Stimulated activated naive CD8-positive, alpha-beta T cell treated with anti-CD3 and anti-CD28 coated beads, Interleukin-15, Interleukin-2, amounts not matched to agents 100 U/mL and 50 U/mL, for 24 hours (primary cell): ENCODE data around the gene SORT1.
"Not testable (repeated sequence)": the region's sequence is repeated elsewhere in the genome, so short reads cannot be mapped to it uniquely, and the experiment has no call there.

ENCODE experiments used
- ATAC-seq: fragments of 150-1000 bp; cut with Tn5 transposase; one replicate; pipeline ENCODE4 v1.10.0; 2021
- DNase-seq: peaks from one replicate; pipeline ENCODE4 v3.0.0; 2021

SORT1 gene

DNA sequence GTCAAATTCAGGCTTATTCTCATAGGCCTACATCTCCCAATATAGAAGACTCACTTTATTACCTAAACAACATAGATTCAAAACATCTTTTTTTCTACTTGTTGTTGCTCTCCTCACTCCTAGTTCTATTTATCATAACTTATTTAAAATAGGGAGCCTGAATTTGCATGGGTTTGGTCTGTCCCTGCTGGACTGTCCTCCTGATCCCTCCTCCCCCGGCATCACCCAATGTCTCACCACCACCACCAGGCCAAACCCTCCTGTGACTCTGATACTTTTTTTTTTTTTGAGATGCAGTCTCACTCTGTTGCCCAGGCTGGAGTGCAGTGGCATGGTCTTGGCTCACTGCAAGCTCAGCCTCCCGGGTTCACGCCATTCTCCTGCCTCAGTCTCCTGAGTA is 59.1 kb downstream of the SORT1 start:
- DNase-seq = no peak
- ATAC-seq = no peak

DNA sequence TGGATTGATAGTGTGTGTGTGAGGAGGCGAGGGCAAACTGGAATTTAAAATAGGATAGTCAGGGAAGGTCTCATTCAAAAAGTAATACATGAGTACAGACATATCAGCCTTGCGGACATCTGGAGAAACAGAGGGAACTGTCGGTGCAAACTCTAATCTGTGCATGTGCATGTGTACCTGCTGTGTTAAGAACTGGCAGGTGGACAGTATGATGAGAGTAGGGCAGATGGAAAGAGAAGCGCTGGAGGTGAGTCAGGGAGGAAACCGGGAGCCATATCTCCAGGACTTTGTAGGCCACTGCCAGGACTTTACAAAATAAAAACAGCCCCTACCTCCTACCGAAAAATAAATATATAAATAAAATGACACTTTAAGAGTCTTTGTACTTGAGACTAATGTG is 59.6 kb downstream of the SORT1 start:
- ATAC-seq (no peak), DNase-seq (no peak)

DNA sequence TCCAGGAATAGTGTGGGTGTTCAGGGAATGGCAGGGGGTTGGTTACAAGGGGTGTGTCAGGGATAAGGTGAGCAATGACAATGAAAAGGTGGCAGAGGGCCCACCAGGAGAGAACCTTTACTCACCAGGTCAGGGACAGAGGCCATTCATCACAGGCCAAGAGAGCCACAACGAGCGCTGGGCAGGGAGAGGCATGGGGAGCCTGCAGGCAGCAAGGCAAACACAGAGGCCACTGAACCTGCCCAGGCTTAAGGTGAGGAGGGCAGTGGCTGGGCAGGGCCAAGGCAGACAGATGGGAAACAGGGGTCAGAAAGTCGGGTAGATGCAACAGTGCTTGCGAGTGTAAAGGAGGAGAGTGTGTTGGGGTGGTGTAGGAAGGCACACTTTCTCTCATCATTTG is 62.6 kb downstream of the SORT1 start:
- ATAC-seq = no peak
- no peak for DNase-seq

DNA sequence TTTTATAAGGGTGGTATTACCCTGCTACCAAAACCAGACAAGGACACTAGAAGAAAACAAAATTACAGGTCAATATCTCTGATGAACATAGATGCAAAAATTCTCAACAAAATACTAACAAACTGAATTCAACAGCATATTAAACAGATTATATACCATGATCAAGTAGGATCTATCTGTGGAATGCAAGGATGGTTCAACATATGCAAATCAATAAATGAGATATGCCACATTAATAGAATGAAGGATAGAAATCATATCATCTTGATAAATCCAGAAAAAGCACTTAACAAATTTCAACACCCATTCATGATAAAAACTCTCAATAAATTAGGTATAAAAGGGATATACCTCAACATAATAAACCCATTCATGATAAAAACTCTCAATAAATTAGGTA is 66.6 kb downstream of the SORT1 start:
- DNase-seq (no peak), ATAC-seq (no peak)

DNA sequence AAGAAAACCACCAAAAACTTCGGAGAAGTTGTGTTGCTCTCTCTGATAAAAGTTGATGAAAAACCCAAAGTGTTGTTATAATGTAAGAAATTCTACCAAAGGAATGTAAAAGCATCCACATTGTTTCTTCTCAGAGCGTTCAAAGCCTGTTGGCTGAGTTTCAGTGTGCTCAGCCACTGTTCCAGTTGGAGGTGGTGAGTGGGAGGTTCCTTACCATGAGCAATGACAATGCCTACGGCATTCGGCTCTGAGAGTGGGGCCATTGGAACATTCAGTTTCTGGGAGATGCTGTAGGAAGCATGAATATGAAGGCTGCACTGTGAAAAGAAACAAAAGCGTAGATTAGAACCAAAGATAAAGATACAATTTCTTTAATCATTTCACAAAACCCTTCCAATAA is 70.4 kb downstream of the SORT1 start:
- ATAC-seq (no peak), DNase-seq (no peak)

DNA sequence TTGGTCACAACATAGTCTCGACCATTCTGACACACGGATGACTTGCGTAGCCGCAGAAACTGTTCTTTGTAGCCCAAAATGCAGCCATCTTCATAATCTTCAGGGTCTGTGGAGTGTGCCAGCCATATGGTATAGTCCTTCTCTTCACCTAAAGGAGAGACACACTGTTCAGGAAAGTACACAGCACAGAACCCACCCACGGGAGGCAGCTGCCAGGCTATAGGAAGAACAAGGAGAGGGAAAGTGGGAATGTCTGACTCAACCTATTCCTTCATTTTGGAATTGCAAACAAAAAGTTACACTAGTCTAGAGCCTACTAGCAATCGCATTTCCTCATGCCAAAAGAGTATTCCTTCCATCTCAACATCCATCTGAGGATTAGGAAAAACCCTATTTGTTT is 74.7 kb downstream of the SORT1 start:
- DNase-seq (no peak), ATAC-seq (no peak)

DNA sequence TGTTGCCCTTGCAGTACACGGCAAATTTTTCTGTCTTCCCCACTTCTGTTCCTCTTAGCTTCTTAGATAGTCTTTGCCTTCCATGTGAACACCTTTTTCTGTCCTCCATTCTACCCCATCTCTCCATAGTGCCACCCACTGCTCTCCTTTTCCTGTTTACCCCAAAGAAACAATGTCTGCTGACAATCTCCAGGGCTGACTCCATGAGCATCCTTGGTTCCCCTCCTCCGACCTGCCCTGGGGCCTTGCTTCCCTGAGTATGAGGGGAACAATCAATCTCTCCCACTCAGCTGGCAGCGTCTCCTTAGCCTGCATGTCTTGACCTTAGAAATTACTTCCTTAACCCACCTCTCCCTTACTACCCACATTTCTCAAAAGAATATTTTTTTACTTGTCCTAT is 78.6 kb downstream of the SORT1 start:
- ATAC-seq (no peak), DNase-seq (no peak)

DNA sequence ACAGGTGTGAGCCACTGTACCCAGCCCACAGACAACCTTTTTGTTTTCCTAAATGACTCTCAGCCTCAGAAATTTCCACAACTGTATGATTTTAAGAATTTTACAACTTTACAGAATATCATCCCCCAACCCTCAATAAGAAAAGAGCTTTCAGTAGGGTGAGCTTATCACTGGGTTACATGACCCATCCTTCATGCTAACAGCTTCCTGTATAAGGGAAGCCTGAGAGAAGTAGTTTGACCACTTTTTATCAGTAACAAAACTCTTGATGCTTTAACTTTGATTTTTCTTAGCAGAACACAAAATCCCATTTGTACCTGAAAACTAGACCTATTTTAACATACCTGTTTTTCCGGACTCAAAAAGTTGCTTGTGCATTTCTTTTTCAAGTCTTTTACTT is 81.2 kb downstream of the SORT1 start:
- ATAC-seq = no peak
- no peak for DNase-seq

DNA sequence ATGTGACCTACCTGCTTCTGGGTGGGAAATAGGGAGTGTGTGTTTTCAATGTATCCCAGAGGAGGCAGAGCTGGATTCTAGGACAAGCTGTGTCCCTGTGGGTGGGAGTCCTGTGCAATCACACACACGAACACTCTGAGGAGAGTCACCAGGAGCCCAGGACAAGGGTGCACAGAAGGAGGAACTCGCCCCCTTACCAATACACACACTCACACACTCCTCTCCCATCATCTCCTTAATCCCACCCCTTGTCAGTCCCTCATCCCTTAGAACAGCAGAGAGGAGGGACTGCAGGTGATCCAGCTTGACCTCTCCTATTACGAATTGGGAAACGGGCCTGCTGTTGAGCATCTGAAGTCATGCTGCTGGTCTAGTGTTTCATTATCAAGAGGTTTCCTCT is 82.4 kb downstream of the SORT1 start:
- DNase-seq (no peak), ATAC-seq (no peak)

DNA sequence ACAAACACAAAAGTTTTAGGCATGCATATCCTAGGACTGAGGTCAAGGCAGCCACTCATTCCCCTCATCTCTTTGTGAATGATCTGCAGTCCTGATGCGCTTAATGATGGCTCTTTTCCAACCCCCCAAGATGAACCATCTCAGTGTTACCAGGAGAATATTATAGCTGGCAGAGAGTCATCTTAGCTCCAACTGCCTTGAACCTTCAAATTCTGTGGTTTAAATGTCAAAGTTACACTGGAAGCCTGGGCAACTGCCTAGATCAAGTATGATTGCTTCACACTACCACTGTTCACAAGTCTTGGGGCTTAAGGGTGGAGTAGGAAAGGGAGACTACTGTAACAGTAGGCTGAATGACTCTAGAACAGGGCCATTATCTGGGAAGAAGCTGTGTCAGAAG is 82.9 kb downstream of the SORT1 start:
- ATAC-seq = no peak
- no peak for DNase-seq

DNA sequence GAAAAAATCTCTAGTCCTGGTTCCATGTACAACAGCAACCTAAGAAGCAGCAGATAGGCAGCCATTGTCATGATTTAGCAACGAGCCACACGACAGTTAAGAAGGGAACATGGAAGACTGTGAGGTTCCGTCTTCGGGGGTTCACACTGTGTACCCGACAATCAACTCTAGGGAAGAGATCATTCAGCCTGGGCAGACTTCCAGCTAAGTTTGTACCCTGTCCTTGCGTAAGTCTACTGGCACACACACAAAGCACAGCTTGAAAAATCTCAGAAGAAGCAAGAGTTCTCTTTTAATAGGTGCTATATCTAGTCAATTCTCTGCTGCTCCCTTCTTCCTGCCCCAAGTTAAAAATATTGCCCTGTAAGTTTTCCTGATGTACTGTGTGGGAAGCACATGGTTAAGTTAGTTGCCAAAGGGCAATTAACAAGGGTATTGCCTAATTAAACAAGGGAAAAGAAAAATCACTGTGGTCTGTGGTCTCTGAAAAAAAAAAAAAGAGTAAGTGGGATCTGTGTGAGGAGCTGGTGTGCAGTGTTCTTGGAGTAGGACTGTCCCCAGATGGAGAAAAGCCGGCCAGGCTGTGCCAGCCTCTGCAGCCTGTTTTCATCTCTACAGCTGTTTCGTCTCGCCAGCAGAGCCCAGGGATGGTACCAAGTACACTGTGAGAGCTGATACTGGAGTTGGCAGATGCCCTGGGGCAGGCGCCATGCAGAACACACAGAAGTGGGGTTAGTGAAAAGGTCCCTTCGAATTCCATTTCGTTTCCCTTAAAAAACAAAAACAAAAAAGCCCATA is 84.5 kb downstream of the SORT1 start:
- DNase-seq (no peak), ATAC-seq (no peak)

DNA sequence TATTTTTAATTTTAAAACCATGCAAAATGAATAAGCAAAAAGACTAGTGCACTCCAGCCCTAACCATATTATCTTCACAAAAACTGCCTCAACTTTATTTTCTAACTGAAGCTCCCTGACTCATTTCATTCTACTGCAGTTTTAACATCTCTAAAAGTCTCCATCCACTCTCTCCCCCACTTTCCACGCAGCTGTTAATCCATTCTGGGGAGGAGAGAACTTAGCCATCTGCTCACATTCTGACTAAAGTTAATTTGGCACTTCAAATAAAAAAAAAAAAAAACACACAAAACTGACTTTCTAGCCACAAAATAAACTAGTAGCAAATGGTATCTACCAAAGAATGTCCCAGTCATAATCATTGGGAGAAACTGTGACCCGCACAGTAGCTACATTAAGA is 85.5 kb downstream of the SORT1 start:
- no peak for ATAC-seq

DNA sequence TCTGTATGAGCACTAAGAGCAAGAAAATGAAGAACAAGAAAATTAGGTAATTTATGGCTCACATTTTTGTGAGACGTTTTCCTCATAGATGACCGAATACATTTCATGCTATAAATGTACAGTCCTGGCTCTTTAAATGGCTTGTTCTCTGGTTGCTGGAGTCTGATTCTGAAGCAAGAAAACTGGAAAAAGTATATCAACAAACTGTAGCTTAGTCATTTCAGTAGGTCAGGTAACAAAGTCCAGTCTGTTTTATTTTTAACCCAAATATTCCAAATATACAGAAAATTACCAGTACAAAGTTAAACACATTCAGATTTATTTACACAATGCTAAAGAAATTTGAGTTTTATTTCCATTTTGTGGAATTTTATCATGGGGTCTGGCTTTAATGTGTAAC is 88.4 kb downstream of the SORT1 start:
- no peak for DNase-seq

More for the DNA sequence above, 85.5 kb downstream of the SORT1 start:
- no peak for DNase-seq

DNA sequence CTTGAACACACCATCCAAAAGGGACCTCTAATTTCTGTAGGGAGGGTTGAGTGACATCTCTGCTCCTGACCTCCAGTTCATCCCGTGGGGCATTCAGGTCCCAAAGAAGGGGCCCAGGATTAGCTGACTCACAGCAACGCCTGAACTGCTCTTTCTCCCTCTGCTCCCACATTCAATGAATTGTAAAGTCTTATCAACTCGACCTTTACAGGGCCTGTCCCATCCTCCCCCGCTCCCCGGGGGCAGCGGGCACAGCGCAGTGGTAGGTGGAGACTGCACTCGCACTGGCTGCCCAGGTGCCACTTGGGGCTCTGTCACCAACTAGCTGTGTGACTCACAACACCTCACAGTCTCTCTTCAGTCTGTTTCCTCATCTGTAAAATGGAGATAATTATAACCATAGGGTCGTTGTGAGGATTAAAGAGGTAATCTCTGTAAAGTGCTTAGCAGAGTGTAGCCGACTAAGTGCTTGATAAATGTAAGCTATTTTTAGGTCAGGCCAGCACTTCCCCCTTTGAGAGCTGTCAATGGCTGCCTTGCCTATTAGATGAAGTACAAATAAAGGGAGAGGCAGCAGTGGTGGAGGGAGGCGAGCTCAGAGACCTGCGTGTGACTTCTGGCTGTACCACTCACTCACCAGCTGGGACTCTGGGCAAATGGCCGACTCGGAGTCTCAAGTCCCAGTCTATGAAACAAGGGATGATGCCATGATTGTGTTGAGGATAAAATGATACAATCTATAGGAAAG is 90.3 kb downstream of the SORT1 start:
- DNase-seq (peak; percentile 15), ATAC-seq (peak; percentile 83)

More for the DNA sequence above, 88.4 kb downstream of the SORT1 start:
- no peak for ATAC-seq

DNA sequence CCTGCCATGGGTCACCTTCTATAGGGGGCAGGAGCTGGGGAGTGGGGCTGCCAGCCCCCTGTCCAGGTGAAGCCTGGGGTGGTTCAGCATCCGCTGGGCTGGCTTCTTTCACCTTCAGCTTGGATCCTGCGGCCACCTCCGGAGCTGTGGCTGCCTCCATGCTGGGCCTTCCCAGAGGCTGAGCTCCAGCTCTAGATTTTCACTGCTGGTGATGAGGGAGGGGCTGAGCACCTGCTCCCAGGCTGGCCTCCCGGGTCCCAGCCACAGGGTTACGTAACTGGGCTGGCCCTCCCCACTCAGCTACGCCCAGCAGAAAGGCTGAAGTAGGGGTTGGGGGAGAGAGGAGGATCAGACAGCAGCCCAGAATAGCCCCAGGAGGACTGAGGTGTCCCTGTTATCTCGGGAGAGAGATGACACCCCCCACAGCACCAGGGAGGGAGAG is 90.9 kb downstream of the SORT1 start, which contains the start of gene MYBPHL:
Gene MYBPHL (minus strand): TSS at position 180 of the 442 bp plus-strand sequence. CDS start 20 bp downstream, at position 160.
- DNase-seq = no peak
- no peak for ATAC-seq

DNA sequence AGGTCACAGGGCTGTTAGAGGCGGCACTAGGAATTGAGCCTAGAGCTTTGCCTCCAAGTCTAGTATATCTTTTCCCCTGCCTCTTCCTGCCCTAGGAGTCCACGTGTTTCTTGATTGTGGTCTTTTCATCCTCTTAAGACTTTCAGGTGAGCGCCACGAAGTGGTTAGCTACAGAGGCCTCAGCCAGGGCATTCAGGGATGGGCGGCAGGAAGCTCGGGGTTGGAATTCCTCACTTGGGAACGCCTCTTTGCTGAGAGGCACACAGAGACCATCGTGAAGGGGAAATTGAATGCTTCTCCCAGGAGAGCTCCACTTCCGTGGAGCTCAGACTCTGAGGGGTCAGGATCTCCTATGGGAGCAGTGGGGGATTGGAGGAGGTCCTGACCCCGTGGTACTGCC is 91.7 kb downstream of the SORT1 start:
- ATAC-seq, DNase-seq: not testable (repeated sequence)

DNA sequence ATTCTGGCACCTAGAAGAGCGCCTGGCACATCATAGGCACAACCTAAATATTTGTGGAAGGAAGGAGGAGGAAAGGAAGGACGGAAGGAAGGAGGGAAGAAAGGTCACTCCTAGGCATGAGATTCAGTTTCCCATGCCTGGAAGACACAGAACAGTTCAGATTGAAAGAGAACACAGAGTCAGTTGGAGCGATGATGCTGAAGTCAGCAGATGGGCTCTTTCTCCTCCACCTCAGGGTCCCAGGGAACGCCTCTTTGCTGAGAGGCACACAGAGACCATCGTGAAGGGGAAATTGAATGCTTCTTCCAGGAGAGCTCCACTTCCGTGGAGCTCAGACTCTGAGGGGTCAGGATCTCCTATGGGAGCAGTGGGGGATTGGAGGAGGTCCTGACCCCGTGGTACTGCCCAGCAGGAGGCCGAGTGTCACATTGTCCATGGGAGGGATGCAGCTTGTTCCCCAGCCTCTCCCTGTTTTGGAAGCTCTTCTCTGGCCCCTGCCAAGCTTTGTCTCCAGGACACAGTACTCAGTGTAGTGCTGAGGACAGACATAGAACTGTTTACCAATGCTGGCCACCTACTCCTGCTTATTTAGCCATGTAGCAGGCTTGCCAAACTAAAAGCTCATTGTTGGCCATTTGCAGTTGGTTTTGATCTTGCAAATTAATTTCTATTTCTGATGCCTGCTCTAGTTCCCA is 93.3 kb downstream of the SORT1 start:
- DNase-seq (no peak), ATAC-seq (no peak)

DNA sequence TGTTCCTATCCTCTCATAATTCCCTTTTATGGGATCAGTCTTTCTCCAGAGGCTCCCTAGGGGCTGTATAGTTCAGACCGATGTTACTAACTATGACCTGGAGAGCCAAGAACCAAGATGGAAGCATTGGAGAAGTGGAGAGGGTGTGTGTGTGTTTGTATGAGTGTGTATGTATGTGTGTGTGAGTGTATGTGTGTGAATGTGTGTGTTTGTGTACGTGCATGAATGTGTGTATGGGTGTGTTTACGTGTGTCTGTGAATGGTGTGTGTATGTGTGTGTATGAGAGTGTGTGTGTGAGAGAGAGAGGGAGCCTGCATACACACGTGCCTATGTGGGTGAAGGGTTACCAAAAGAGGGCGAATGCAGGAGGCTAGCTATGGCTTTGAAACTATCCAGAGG is 95.8 kb downstream of the SORT1 start:
- no peak for ATAC-seq

DNA sequence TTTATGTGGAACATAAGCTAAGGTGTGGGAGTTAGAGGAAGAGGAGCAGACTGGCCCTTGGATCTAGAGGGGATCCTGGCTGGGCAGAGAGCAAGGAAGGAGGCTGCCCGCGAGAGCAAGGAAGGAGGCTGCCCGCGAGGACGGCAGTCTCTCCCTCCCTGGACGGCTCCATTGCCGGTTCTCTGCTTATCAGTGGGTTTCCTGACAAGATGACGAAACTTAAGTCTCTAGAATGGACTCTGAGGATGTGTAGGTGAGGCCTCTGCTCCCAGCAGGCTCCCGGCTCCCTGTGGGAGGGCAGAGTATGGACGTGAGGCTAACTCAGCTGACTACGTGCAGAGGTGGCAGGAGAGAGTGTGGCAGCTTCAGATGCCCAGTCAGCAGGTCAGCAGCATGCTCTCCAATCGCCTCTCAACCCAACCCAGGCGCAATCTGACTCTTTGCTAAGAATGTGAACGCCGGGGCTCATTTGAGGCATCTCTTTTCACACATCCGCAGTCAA is 97.0 kb downstream of the SORT1 start:
- DNase-seq (no peak), ATAC-seq (no peak)

More for the DNA sequence above, 95.8 kb downstream of the SORT1 start:
- no peak for DNase-seq

DNA sequence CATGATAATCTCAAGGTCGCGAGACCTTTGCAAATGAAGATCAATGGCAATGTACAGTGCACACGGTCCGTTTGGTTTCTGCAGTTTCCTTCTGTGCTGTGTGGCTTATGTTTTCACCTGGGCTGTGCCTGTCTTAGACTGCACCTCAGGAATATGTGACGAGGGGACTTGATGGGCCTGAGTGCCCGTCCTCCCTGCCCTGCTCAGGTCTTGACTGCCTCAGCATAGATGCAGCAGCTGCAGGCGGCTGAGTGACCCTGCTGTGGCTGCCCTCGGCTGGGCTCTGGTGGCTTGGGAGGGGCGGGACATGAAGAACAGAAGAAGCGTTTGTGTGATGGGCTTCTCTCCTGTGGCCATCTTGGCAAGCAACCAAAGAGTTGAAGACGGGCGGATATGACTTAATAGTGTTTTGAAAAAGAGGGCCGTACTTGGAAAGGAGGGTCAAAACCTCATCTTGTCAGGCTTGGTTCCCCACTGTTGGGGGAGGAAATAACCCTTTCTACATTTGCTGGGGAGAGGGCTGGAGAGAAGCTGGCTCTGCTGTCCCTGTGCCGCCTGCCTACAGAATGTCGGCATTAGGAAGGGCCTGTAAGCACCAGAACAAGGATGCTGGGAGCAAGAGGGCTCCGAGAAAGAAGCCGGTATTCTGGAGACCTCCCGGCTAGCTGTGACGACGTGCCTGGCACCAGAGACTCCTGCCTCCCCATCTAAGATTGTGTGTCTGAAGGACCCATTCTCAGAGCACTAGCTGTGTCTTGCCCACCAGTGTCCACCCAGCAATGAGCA is 98.0 kb downstream of the SORT1 start:
- ATAC-seq = no peak
- no peak for DNase-seq

DNA sequence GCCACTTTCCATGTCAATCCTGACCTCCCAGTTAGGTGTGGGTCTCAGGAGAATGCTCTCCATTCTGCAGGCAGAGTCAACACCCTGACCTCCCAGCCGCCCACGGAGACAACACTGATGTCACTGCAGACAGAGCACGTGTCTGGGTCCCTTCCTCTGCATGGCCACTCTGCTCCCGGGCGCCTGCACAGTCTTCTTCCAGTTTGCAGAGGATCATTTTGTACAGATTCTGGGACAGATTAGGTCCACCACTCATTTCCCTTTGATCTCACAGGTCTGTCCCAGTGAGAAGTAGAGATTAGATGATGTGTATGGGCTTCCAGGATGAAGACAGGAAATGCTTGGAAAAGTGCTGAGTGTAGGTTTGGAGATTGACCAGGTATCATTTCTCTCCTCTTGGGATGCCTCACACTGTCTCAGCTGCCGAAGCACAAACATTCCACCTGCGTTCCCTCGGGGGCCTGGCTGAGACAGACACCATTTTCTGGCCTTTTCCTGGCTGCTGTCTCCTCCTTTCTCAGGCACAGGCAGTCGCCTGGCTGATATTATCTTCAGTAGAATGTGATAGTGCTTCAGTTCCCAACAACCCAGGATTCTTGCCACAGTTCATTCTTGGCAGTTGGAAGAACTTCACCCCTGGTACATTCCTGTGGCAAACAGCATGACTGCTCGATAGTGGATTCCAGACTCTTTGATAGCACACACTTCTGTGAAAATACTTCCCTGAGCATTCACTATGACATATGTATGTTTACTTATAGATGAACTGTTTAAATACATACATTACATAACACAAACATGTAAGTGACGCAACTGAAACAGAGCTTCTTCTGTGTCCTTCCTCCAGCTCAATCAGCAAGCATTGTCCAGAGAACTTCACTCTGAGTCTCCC is 98.8 kb downstream of the SORT1 start:
- DNase-seq (peak; percentile 25), ATAC-seq (no peak)
